GM18520 (cell line): ENCODE measurements around the gene AREL1.

Source experiments
- ATAC-seq: cut with Tn5 transposase; IDR thresholded peaks from one replicate; pipeline ENCODE4 v1.9.1; 2021; ENCODE audit not compliant: unreplicated experiment

Gene AREL1

GRCh38 chr14:74637178-74637550 lies 75.7 kb downstream of the AREL1 start:
- no peak for ATAC-seq

- no peak for ATAC-seq
Observed at GRCh38 chr14:74636424-74637177, 76.3 kb downstream of the AREL1 start.

- ATAC-seq, result no peak
Observed at GRCh38 chr14:74635847-74636246, 77.0 kb downstream of the AREL1 start.

- ATAC-seq, result no peak
Observed at GRCh38 chr14:74634964-74635363, 77.9 kb downstream of the AREL1 start.

- ATAC-seq, result no peak
Observed at GRCh38 chr14:74634481-74634880, 78.4 kb downstream of the AREL1 start.

- ATAC-seq, result no peak
Observed at GRCh38 chr14:74630881-74631690, 81.8 kb downstream of the AREL1 start.

- no peak for ATAC-seq
Observed at GRCh38 chr14:74628418-74628817, 84.5 kb downstream of the AREL1 start.

GRCh38 chr14:74627076-74627475 lies 85.8 kb downstream of the AREL1 start:
- no peak for ATAC-seq

GRCh38 chr14:74622257-74622656 lies 90.6 kb downstream of the AREL1 start:
- no peak for ATAC-seq

- no peak for ATAC-seq
Observed at GRCh38 chr14:74621556-74621955, 91.3 kb downstream of the AREL1 start.

GRCh38 chr14:74620923-74621322 lies 92.0 kb downstream of the AREL1 start:
- no peak for ATAC-seq

- ATAC-seq, result no peak
Observed at GRCh38 chr14:74620497-74620921, 92.4 kb downstream of the AREL1 start.

GRCh38 chr14:74619672-74620131 lies 93.2 kb downstream of the AREL1 start:
- no peak for ATAC-seq

- ATAC-seq, result peak; percentile 51
Observed at GRCh38 chr14:74618078-74618952, 94.6 kb downstream of the AREL1 start.

- ATAC-seq, result no peak
Observed at GRCh38 chr14:74616996-74617700, 95.7 kb downstream of the AREL1 start.

GRCh38 chr14:74616507-74616906 lies 96.4 kb downstream of the AREL1 start:
- no peak for ATAC-seq

GRCh38 chr14:74615735-74616134 lies 97.1 kb downstream of the AREL1 start:
- no peak for ATAC-seq

GRCh38 chr14:74614508-74615495 lies 98.1 kb downstream of the AREL1 start:
- no peak for ATAC-seq

GRCh38 chr14:74613211-74613914 lies 99.5 kb downstream of the AREL1 start:
- no peak for ATAC-seq
